Panc1 (cell line): ENCODE data around the gene NUAK2.

Source experiments
- CTCF ChIP-seq: fragments of 450-650 bp; IDR thresholded peaks from 2 replicates; pipeline ENCODE4 v1.5.1; 2017; ENCODE audit warnings: mild to moderate bottlenecking
- POLR2AphosphoS5 ChIP-seq: IDR thresholded peaks from 2 replicates; pipeline ENCODE4 v1.6.1; 2012; ENCODE audit warnings: mild to moderate bottlenecking, low read depth, low read length, moderate library complexity
- REST ChIP-seq, 2 experiments: IDR thresholded peaks; 2 replicates each; pipeline ENCODE4 v1.6.1; 2011 to 2012; ENCODE audit warnings: low read depth in 2 of 2, control low read depth in 1 of 2, low read length in 1 of 2, mild to moderate bottlenecking in 1 of 2, moderate library complexity in 1 of 2; ENCODE audit not compliant: insufficient read depth in 1 of 2
- SIN3A ChIP-seq: IDR thresholded peaks from 2 replicates; pipeline ENCODE4 v1.6.1; 2012; ENCODE audit warnings: low read depth, mild to moderate bottlenecking, low read length, moderate library complexity, borderline replicate concordance; ENCODE audit not compliant: insufficient read depth
- TCF7L2 ChIP-seq: IDR thresholded peaks from 2 replicates; pipeline ENCODE4 v1.6.1; 2011; ENCODE audit warnings: mild to moderate bottlenecking, low read depth, low read length, inconsistent platforms

- no peak for TF ChIP-seq CTCF
- no peak for TF ChIP-seq POLR2AphosphoS5
- no peak for TF ChIP-seq SIN3A
- no peak for TF ChIP-seq TCF7L2
- no peak for TF ChIP-seq REST (IDR thresholded peaks at IDR 0.05; ENCODE audit: insufficient read depth in 1 of 2, low read depth in 2 of 2, low read length in 1 of 2)
These were observed 19.1 kb upstream of the NUAK2 start for GRCh38 chr1:205340676-205341075.
